GM10248 (cell line): ENCODE measurements around the gene RPS15.
A peak's percentile ranks its signal among the peaks of the same experiment; 100 is the strongest.

ENCODE experiments used
- CTCF ChIA-PET: fragments of 300-600 bp; sonication (Branson Sonifier 250); formaldehyde crosslinking; extraction: SDS; loops from one replicate; lab custom pipeline; 2021; ENCODE audit warnings: antibody characterized with exemption; lab: Yijun Ruan, JAX
- POLR2A ChIA-PET: fragments of 350-650 bp; sonication (Branson Sonifier 250); formaldehyde crosslinking; extraction: SDS; loops from one replicate; lab custom pipeline; 2020; ENCODE audit warnings: antibody characterized with exemption; lab: Yijun Ruan, JAX
- DNase-seq: peaks from one replicate; pipeline ENCODE4 v3.0.0; 2012; ENCODE audit errors: extremely low spot score
- CTCF ChIP-seq: IDR thresholded peaks from 2 replicates; pipeline ENCODE4 v1.5.1; 2012; ENCODE audit warnings: mild to moderate bottlenecking, low read depth; ENCODE audit errors: extremely low read depth, missing control alignments, control extremely low read depth

RPS15 gene

GRCh38 chr19:1467215-1467489 lies 29.0 kb downstream of the RPS15 start:
- no peak for DNase-seq
- CTCF ChIA-PET = interaction anchor here (0.7 to 2.0 kb wide), 4 partner anchors 9 to 22 kb away, joined by 3 to 6 read pairs (median 4); no protein-coding TSS in a partner anchor
- POLR2A ChIA-PET = no interaction called here
- no peak for TF ChIP-seq CTCF

- DNase-seq = no peak
- POLR2A ChIA-PET = no interaction called here
- TF ChIP-seq CTCF = no peak
- CTCF ChIA-PET = interaction anchor here (0.7 to 2.3 kb wide), 6 partner anchors 10 to 23 kb away, joined by 3 to 8 read pairs (median 4); no protein-coding TSS in a partner anchor
Observed at GRCh38 chr19:1467490-1468273, 29.5 kb downstream of the RPS15 start.

- ChIA-PET CTCF (interaction anchor here (1.3 to 2.3 kb wide), 3 partner anchors 10 to 23 kb away, joined by 3 to 8 read pairs (median 6); no protein-coding TSS in a partner anchor), POLR2A (no interaction called here)
- no peak for TF ChIP-seq CTCF
- no peak for DNase-seq
Observed at GRCh38 chr19:1468274-1468820, 30.2 kb downstream of the RPS15 start.

GRCh38 chr19:1468821-1469254 lies 30.6 kb downstream of the RPS15 start:
- ChIA-PET POLR2A (no interaction called here), CTCF (interaction anchor here (1.3 to 2.3 kb wide), 3 partner anchors 11 to 24 kb away, joined by 3 to 8 read pairs (median 6); no protein-coding TSS in a partner anchor)
- TF ChIP-seq CTCF = peak; percentile 6
- no peak for DNase-seq

GRCh38 chr19:1469255-1470054 lies 31.3 kb downstream of the RPS15 start:
- ChIA-PET CTCF (interaction anchor here (1.3 to 2.3 kb wide), 3 partner anchors 11 to 25 kb away, joined by 3 to 8 read pairs (median 6); no protein-coding TSS in a partner anchor), POLR2A (no interaction called here)
- TF ChIP-seq CTCF = no peak
- DNase-seq = no peak

GRCh38 chr19:1470055-1470304 lies 31.8 kb downstream of the RPS15 start:
- no peak for TF ChIP-seq CTCF
- POLR2A ChIA-PET = no interaction called here
- DNase-seq = no peak
- CTCF ChIA-PET = no interaction called here
